SU-DHL-6 (cell line): ENCODE data around the gene SLAIN1.
"Not testable (repeated sequence)": the region's sequence is repeated elsewhere in the genome, so short reads cannot be mapped to it uniquely, and the experiment has no call there.

Experiments
- EZH2phosphoT487 ChIP-seq: fragments of 200-600 bp; sonication (generic), shearing (Covaris generic); conservative IDR thresholded peaks from 2 replicates; pipeline ENCODE4 v1.6.1; 2018; ENCODE audit warnings: mild to moderate bottlenecking, antibody characterized with exemption, low read length, moderate library complexity, mixed read lengths
- TF ChIP-seq, protein P1 (sequence below): fragments of 200-600 bp; sonication (generic); IDR thresholded peaks from one replicate; pipeline ENCODE4 v1.5.1; 2017; ENCODE audit warnings: antibody characterized with exemption, mild to moderate bottlenecking, low read length, moderate library complexity; ENCODE audit not compliant: insufficient read depth, poor library complexity, severe bottlenecking

DNA sequence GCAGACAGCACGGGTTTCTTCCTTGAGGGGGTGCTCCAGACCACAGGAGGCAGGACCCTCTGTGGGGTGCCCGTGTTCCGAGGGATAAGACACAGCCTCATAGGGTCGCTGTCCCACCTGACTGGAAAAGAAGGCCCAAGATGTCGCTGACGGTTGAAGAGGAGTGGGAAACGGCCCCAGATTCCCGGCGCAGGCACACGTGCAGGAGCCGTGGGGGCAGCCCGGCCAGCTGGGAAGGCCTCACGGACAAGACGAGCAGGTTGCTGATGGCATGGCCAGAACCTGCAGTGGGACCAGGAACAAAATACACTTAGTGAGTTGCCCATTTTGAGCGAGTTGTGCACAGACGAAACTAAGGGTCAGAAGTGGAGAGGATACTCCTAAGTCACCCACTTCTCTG is 35.2 kb upstream of the SLAIN1 start:
- TF ChIP-seq, protein P1, sequence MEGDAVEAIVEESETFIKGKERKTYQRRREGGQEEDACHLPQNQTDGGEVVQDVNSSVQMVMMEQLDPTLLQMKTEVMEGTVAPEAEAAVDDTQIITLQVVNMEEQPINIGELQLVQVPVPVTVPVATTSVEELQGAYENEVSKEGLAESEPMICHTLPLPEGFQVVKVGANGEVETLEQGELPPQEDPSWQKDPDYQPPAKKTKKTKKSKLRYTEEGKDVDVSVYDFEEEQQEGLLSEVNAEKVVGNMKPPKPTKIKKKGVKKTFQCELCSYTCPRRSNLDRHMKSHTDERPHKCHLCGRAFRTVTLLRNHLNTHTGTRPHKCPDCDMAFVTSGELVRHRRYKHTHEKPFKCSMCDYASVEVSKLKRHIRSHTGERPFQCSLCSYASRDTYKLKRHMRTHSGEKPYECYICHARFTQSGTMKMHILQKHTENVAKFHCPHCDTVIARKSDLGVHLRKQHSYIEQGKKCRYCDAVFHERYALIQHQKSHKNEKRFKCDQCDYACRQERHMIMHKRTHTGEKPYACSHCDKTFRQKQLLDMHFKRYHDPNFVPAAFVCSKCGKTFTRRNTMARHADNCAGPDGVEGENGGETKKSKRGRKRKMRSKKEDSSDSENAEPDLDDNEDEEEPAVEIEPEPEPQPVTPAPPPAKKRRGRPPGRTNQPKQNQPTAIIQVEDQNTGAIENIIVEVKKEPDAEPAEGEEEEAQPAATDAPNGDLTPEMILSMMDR, result not testable (repeated sequence)
- TF ChIP-seq EZH2phosphoT487, result not testable (repeated sequence)
